GM18507 (cell line): ENCODE data around the gene FCGBP.
"Not testable (repeated sequence)": the region's sequence is repeated elsewhere in the genome, so short reads cannot be mapped to it uniquely, and the experiment has no call there.

ENCODE experiments used
- DNase-seq: peaks from one replicate; pipeline ENCODE4 v3.0.0; 2011; ENCODE audit warnings: low read depth; ENCODE audit not compliant: insufficient read length; ENCODE audit errors: extremely low spot score
- FAIRE-seq: peaks from 2 replicates; lab custom pipeline; 2011; peaks lifted over from hg19 to GRCh38; lab: Jason Lieb, UNC

Gene FCGBP

DNA sequence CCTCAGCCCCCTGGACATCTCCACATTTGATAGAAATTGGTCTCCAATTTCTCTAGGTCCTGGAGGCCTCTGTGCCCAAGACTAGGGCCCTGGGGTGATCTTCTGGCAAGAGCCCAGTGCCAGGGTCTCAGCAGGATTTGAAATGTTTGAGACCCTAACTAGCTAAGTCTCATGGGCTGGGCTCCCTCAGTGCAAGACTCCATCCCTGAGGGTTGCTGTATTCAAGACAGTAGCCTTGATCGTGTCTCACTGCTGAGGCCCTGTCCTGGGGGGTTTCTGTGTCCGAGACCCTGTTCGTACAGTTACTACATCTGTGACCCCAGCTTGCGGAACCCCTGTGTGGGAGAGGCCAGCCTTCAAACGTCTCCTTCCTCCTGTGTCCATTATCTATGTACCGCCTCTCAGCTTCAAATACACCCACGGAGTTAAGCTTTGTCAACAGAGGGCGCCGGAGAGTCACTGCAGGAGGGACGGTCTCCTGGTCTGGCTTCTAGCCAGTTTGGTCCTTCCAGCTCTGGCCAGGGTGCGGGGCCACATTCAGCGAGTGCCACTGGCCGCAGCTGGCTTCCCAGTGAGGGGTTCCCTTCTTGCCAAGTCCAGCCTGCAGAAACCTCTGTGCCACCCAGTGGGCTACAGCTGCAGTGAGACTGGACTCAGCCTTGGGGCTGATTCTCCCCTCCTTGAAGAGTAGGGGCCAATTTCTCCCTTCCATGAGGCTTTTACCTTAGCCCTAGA, 36.8 kb downstream of the FCGBP start:
- not testable (repeated sequence) for DNase-seq, FAIRE-seq

DNA sequence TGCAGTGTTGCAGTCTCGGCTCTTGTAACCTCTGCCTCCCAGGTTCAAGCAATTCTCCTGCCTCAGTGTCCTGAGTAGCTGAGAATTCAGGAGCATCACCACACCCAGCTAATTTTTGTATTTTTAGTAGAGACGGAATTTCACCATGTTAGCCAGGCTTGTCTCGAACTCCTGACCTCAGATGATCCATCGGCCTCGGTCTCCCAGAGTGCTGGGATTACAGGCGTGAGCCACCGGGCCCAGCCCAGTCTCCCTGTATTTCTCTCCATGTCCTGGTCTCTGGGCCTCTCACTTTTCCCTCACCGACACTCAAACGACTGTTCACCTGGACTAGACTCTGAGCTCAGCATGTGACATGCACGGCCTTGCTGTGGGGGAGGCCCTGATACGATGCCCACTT, 39.3 kb downstream of the FCGBP start:
- not testable (repeated sequence) for FAIRE-seq, DNase-seq

DNA sequence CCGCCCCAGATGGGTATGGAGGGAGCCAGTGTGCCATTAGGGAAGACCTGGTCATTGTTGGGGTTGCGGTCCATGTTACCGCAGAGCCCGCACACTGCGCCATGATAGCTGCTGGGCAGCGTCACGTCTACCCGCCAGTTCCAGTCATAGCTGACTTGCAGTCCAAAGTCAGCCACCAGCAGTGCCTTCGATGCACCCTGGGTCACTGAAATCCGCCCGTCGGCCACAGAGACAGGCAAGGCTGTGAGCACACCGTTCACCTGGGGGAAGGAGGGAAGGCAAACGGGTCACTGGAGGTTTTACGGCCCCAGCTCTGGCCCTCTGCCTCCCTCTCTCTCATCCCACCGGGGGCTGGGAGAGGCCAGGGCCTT, 40.2 kb downstream of the FCGBP start:
- FAIRE-seq, DNase-seq: not testable (repeated sequence)

DNA sequence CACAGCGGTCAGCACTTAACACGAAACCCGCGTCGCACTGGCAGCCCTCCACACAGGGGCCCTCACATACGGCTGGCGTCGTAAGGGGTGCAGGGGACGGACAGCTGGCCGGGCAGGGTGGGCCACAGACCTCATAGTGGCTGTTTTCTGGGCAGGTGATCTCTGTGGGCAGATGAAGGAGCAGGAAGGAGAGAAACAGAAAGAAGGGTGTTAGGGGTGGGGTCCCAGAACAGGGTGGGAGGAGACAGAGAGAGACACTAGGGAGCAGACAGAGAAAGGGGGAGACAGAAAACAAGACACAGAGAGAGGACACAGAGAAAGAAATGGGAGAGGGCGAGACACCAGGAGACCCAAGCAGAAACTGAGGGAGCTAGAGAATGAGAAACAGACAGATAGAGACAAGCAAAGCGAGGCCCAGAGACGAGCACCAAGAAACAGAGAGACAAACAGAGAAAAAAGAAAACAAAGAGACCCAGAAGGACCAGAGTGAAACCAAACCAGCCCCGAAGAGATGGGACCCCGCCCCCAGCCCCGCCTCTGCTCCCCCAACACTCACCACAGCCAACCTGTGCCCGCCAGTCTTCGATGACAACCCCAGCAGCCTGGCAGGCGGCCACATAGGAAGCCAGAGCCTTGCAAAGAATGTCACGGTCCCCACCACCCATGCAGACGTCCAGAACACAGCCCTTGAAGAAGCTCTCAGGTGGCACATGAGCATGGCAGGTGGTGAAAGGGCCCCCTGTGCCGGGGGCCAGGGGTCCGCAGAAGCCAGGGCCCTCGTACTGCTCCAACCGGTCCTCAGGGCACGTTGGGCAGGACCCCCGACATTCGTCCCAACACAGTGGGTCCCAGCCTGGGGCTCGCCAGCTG, 40.8 kb downstream of the FCGBP start:
- not testable (repeated sequence) for DNase-seq

DNA sequence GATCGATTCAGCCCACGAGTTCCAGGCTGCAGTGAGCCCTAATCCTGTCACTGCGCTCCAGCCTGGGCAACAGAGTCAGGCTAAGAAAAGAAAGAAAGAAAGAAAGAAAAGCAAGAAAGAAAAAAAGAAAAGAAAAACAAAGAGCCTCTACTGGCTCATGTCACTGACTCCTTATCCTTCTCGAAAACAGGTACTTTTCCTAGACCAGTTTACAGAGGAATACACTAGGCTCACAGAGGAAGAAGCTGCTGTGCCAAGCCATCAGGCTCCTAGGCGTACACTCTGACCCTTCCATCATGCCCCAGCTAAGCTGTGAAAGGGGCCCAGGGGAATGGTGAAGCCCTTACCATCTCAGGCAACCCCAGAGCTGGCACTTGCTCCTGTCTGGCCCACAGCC, 41.9 kb downstream of the FCGBP start:
- FAIRE-seq, DNase-seq: not testable (repeated sequence)

More for the DNA sequence above, 40.8 kb downstream of the FCGBP start:
- not testable (repeated sequence) for FAIRE-seq

DNA sequence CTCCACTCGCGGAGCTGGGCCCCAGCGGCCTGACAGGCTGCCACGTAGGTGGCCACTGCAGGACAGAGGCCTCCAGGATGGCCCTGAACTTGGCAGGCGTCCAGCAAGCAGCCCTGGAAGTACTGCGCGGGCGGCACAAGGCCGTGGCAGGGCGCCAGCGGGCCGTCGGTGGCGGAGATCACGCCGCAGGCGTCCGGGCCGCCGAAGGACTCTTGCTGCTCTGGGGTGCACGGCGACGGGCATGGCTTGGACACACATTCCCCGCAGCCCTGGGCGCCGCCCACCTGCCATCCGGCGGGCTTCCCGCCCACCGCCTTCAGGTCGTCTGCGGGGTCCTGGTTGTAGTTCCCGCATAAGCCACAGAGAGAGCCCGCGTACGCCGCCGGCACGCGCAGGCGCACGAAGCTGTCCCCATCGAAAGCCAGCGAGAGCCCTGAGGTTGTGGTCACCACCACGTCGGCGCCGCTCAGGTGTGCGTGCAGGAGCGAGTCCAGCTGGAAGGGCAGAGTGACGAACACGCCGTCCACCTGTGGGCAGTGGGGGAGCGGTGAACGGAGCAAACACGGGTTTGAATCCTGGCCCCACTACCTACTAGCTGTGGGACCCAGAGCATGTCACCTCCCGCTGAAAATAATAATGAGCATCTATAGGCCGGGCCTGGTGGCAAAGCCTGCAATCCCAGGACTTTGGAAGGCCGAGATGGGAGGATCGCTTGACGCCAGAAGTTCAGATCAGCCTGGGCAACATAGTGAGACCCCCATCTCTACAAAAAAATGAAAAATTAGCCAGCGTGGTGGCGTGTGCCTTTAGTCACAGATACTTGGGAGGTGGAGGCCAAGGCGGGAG, 42.6 kb downstream of the FCGBP start:
- not testable (repeated sequence) for DNase-seq

DNA sequence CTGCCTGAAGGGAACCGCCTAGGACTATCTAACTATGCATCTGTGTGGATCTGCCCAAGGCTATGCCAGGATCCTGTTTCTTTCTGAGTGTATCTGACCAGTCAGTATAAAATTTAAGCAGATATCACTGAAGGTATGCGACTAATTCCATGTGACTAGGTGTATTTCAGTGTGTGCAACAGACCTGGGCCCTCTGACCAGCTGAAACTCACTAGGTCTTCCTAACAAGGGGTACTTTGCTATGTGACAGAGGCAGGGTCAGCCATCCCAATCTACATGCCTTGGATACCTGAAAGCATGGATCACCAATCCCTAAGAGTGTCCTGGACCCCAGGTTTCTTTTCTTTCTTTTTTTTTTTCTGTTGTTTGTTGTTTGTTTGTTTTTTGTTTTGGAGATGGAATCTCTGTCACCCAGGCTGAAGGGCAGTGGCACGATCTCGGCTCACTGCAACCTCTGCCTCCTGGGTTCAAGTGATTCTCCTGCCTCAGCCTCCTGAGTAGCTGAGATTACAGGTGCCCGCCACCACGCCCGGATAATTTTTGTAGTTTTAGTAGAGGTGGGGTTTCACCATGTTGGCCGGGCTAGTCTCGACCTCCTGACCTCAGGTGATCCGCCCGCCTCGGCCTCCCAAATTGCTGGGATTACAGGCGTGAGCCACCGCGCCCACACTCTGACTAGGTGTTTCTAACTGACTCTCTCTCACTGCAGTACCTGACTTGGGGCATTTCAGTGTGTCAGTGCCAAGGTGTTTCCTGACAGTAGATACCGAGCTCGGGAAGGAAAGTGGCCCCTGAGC, 43.5 kb downstream of the FCGBP start:
- DNase-seq (no peak), FAIRE-seq (no peak)

More for the DNA sequence above, 42.6 kb downstream of the FCGBP start:
- FAIRE-seq: not testable (repeated sequence)

DNA sequence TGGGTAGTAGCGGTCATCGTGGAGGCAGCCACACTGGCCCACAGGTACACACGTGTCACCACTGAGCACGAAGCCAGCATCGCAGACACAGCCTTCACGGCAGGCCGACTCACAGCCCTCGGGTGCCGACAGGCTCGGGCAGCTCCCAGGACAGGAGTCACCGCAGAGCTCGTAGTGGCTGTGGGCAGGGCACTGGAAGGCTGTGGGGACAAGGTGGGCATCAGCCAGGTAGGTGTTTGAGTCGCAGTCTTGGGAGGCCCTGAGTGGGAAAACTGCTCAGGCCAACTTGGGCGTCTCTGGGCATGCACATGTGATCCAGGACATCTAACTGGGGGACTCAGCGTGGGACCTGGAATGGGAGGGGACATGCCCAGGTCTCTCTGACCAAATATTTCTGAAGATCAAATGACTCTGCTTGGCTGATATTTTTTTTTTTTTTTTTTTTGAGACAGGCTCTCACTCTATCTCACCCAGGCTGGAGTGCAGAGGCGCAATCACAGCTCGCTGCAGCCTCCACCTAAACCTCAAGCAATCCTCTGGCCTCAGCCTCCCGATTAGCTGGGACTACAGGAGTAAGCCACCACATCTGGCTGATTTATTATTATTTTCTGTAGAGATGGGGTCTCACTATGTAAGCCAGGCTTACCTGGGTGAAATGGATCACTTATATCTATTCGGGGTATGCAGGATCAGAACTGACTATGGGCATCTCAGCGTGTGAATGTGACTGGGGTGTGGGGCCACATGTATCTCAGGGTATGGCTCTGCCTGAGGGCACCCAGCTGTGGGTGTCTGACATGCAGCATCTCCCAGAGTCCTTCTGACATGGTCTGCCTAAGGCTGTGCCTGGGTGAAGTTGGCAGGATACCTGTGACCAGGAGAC, 44.3 kb downstream of the FCGBP start:
- not testable (repeated sequence) for DNase-seq, FAIRE-seq

DNA sequence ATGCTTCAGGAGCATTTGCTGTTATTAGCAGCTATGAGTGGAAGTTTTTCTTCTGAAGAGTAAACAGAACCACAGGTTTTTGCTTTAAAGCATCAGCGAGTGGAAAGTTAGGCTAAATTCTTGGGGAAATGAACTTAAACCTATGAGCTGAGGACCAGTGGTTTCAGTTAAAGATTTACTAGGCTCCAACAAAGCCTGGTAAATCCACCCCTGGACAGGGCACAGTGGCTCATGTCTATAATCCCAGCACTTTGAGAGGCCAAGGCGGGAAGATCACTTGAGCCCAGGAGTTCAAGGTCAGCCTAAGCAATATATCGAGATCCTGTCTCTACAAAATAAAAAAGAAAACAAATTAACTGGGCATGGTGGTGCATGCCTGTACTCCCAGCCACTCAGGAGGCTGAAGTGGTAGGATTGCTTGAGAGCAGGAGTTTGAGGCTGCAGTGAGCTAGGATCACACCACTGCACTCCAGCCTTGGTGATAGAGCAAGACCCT, 46.9 kb downstream of the FCGBP start:
- not testable (repeated sequence) for FAIRE-seq, DNase-seq

DNA sequence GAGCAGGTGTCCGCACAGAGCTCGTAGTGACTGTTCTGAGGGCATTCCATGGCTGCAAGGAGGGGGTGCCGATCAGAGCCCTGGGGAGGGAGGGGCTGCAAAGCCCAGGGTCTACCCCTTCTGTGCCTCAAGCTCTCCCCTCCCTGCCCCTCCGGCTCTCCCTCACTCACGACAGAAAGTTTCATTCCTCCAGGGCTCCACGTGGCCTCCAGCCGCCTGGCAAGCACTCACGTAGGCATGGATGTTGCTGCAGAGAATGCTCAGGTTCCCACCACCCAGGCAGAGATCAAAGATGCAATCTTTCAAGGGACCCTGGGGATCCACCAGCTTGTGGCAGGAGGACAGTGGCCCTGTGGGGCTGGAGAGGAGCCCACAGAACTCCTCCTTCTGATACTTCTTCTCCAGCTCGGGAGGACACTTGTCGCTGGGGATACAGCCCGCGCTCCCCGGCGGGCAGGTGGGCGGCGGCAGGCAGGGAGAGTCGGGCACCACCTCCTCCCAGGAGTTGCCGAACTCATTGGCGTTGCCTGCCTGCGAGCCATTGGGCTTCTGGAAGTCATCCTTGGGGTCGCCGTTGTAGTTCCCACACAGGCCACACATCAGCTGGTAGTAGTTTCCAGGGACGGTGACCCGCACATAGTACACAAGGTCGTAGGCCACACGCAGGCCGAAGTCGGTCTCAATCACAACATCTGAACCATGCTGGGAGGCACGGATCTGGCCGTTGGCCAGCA, 48.4 kb downstream of the FCGBP start:
- FAIRE-seq, DNase-seq: not testable (repeated sequence)

DNA sequence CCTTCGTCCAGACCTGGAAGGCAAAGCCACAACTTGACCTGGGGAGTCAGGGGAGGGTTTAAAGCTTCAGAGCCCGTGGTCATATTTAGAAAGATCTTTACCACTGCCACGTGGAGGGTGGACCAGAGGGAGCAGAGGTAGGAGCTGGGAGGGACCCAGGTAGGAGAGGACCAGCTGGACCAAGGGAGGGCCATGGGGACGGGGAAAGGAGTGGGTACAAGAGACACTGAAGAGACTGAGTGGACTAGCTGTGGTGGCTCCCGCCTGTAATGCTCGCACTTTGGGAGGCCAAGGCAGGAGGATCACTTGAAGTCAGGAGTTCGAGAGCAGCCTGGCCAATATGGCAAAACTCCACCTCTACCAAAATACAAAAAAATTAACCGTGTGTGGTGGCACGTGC, 49.7 kb downstream of the FCGBP start:
- FAIRE-seq, DNase-seq: not testable (repeated sequence)
